ENCODE data around the gene PTPRE. TPM values are rescaled to one million over a fixed set of nuclear protein-coding genes. Genes with fewer than 3 reads are reported as not detected.

Gene PTPRE
- total RNA-seq, 1 donor from 2014 or later, result 33.0 TPM

DNA sequence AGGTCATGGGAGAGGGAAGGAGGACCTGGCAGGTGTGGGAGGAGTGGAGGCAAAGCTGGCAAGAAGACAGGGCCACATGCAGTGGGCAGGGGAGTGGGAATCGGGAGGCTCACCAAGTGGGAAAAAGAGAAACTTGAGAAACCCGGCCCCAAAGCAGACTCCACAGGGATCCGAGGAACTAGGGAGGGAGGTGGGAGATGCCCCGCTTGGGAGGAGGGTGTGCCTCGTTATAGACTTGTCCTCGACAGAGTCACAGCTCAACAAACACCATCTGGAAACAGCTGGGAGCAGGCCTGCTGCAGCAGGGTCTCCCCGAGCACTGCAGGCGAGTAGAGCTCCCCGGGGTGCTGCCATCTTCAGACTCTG lies 164.5 kb downstream of the PTPRE start:
- DNase-seq (ENCODE audit: low spot score), result no peak

DNA sequence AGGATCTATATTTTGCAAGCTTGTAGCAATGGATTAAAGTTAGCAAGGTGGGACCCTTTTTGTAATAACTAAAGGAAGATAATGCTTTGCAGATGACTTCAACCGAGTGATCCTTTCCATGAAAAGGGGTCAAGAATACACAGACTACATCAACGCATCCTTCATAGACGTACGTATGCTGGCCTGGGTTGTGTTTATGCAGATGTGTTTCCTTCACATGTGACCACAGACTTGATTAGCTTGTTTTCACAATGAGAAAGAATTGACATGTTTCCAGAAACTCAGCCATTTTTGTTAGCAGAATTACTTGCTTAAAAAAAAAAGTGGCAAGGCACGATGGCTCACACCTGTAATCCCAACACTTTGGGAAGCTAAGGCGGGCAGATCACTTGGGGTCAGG lies 165.1 kb downstream of the PTPRE start:
- DNase-seq (ENCODE audit: low spot score), result no peak

DNA sequence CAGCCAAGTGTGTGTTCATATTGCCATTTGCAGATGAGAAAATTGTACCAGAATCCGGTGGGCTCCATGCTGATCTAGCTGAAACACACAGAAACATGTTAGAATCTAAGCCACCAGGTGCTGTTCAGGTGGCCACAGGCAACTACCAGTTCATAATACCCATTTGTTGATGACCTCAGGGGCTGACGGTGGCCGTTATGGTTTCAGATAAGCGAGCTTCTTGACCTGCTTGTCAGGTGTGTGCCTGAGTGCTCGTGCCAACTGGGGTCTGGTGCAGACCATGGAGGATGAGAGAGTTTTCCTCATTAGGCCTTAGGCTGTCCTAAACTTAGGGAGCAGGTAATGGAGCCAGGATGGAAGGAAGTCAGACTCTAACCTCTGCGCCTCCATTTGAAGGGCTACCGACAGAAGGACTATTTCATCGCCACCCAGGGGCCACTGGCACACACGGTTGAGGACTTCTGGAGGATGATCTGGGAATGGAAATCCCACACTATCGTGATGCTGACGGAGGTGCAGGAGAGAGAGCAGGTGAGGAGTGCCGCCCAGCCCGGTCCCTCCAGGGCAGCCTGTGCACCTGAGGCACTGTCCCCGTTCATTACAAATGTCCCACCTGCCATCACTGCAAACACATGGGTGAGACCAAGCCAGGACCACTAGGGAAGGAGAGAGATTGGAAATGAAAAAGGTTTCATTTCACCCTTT lies 166.2 kb downstream of the PTPRE start:
- DNase-seq (ENCODE audit: low spot score), result no peak

DNA sequence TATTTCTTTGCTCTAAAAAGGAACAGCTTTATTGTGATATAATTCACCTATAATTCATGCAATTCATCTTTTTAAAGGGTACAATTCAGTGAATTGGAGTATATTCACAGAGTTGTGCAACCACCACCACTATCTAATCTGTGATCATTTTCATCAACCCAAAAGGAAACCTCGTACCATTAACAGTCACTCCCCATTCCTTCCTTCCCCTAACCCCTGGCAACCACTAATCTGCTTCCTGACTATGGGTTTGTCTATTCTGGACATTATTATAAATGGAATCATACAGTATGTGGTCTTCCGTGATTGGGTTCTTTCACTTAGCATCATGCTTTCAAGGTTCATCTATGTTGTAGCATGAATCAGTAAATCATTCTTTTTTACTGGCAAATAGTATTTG lies 167.0 kb downstream of the PTPRE start:
- DNase-seq (ENCODE audit: low spot score), result no peak

DNA sequence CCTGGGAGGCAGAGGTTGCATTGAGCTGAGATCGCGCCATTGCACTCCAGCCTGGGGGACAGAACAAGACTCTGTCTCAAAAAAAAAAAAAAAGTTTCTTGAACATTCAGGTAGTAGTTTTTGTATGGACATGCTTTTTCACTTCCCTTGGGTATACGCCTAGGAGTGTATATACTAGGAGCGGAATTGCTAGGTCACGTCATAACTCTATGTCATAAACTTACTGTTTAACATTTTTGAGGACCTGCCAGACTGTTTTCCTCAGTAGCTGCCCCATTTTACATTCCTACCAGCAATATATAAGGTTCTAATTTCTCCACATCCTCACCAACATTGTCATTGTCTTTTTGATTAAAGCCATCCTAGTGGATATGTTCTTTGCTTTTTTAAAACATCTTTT lies 167.7 kb downstream of the PTPRE start:
- DNase-seq (ENCODE audit: low spot score), result no peak

DNA sequence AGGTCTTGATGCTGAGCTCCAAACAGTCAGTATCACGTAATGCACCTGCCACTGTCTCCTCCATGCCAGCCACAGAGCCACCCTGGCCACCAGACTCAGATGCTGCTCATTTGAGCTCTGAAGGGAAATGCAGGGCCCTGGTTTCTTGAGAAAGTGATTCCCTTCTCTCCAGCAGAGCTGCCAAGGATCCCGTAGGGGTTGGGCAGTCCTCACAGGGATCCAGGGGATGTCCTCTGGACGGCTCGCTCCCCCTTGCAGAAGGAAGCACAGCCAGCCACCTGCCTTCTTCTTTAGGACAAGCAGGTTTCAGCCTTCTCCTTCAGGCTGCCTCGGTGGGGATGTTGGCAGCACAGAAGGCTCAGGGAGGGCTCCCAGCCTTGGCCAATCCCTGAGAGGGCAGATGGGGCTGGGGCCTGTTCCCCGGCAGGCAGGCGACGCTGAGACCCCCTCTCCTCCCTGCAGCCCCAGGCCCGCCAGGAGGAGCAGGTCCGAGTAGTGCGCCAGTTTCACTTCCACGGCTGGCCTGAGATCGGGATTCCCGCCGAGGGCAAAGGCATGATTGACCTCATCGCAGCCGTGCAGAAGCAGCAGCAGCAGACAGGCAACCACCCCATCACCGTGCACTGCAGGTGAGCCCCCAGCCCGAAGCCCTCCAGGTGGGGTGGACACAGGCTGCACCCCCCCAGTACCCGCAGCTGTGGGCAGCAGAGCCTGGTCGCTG lies 170.4 kb downstream of the PTPRE start:
- peak; percentile 34 for DNase-seq (ENCODE audit: low spot score)

DNA sequence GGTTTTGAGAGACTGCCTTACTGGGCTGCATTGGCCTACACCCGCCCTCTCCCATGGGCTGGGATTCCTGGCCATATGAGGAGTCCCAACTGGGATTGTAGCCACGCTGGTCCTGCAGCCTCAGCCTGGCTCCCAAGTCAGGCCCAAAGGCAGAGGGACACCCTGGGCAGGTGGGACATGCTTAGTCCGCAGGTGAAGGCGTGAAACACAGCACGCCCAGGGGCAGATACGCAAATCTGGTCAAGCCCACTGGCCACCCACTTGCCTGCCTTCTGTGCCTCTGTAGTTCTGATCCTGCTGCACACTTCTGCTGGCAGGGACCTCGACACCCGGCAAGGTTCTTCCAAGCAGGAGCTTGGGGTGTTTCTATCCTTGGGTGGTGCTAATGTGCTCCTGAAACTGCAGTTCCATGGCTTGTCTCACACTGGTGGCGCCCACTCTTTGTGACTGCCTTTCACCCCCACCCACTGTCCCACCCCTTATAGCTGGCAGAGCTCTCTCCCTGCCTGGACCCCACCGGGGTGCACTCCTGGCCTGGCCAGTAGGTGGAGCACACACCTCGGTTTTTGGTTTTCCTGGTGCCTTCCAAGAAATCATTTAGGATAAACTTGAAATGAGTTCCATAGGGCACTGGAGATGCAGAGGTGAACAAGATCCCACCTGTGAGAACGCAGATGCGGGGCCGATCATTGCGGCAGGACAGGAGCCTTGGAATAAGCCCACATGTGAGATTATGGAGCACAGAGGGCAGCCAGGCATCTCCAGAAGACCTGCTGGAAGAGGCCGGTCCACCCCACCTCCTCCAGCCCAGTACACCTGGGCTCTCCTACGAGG lies 171.4 kb downstream of the PTPRE start:
- peak; percentile 22 for DNase-seq (ENCODE audit: low spot score)

DNA sequence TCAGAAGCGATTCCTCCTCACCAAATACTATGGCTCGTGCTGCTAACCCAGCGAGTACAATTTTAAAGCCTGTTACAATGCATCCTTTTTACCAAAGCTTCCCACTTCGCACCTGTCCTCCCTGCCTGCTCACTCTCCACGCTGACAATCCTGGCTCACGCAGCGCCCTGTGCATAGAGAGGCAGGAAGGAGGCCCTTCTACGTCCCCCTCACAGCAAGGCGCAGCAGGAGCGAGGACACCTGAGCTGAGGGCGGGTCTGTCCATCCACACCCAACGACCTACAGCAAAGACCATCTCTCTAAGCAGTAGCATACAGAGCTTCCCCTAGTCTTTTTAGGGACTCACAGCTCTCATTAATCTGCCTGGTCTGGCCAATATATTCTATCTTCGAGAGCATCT lies 173.3 kb downstream of the PTPRE start:
- DNase-seq (ENCODE audit: low spot score), result no peak

DNA sequence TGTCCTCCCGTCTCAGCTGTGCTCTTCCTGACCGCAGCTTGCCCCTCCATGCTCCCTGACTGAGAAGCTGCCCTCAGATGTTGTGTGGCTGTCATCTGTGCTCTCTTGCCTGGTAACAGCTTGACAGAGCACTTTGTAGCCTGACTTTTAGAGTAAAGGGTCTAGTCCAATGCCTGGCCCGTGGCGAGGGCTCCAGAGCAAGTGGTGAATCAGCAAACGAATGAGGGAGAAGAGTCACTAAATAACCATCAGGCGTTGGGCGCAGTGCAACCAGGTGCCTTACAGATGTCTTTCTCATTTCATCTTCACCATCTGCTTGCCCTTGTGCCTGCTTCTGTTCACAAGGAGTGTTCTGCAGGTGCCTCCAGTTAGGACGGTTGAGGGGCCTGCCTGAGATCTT lies 173.7 kb downstream of the PTPRE start:
- DNase-seq (ENCODE audit: low spot score), result no peak

DNA sequence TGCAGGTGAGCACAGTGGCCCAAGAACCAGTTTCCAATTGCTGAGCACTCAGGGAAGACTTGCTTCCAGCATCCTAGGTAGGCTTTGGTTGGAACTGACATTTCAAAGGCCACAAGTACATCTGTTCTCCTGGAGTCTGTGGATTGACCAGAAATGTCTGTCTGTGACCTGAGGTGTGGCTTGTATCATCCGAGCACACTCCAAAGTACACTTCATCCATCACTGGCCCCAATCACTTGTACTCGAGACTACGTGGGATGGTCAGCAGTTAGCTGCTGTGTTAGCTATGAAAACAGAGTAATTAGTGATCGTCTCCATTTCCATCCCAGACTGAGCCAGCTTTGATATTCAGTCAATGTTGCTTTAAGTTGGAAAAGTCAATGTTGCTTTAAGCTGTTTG lies 174.3 kb downstream of the PTPRE start:
- no peak for DNase-seq (ENCODE audit: low spot score)

DNA sequence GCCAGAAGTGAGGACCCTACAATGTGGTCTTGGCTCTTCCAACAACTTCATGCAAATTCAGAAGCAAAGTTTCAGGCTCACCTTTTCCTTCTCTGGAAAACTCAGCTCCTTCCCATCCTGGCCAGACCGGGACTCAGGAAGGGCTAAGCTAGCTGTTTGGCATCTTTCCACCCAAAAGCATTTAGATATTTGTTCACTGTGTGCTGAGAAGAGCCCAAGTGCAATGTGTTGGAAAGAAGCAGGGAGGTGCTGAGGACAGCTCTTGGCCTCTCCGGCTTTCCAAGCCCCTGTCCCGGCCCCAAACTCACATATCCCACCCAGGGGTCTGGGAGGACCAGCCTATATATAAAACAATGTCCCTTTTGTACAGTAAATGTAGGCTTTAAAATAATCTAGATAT lies 174.8 kb downstream of the PTPRE start:
- no peak for DNase-seq (ENCODE audit: low spot score)

DNA sequence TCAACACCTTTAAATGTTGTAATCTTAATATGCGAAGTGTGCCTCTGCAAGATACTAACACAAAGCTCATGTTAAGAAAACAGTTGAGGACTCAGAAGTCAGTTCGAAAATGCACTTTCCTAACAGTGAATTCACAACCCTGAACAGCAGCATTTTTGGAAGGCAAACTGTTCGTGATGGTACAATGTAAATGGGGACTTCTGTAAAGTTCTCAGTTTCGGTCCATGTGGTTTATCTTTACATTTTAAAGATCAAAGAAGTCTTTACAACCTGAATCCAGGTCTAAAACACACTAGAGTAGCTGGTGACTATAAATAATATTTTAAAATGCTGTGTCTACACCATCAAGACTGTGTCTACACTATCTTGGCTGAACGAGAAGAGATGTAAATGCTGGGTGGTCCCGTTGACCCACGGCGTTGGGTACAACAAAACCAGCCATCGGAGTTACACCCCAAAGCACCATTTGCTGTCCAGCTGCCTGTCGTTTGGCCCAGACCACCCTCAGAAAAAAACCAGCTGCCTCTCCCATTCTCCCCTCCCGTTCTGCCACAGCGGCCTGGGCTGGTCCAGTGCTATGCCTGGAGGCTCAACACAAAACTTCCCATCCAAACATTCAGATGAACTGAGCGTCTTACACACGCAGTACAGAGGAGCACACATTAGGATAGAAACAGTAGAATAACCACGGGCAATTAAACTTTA lies 176.4 kb downstream of the PTPRE start:
- no peak for DNase-seq (ENCODE audit: low spot score)

DNA sequence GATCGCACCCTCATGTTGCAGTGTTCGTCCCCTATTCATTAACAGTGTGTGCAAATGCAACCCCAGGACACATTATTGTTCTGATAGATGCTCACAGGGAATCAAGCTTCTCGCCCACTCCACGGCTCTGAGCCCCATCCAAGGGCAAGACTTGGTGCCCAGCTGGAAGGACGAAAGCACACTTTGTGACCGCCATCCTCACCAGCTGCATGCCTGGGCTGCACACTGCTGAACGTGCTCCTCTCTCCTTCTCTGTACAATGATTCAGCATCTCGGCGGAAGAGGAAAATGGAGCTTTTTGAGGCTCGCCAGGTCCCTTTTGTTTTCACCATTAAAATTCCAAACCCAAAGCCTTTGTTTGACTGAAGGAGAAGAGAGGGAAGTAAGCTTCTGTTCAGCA lies 177.5 kb downstream of the PTPRE start:
- no peak for DNase-seq (ENCODE audit: low spot score)

DNA sequence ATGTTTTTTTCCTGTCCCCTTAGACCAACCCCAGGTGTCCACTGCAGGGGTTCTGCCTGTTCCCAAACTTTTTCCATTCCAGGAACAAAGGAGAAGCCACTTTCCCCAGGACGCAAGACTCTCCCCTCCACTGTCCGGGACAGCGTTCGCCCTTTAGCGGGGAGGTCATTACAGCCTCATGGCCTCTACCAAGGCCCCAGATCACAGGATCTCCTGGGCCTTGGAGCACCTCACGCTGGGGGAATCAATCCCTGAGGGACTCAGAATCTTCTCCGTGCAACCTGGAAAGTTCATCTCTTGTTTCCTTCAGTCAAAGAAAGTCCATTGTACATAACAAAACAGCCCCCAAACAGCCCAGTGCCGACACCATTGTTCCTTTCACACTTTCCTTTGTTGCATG lies 178.1 kb downstream of the PTPRE start:
- DNase-seq (ENCODE audit: low spot score), result no peak

DNA sequence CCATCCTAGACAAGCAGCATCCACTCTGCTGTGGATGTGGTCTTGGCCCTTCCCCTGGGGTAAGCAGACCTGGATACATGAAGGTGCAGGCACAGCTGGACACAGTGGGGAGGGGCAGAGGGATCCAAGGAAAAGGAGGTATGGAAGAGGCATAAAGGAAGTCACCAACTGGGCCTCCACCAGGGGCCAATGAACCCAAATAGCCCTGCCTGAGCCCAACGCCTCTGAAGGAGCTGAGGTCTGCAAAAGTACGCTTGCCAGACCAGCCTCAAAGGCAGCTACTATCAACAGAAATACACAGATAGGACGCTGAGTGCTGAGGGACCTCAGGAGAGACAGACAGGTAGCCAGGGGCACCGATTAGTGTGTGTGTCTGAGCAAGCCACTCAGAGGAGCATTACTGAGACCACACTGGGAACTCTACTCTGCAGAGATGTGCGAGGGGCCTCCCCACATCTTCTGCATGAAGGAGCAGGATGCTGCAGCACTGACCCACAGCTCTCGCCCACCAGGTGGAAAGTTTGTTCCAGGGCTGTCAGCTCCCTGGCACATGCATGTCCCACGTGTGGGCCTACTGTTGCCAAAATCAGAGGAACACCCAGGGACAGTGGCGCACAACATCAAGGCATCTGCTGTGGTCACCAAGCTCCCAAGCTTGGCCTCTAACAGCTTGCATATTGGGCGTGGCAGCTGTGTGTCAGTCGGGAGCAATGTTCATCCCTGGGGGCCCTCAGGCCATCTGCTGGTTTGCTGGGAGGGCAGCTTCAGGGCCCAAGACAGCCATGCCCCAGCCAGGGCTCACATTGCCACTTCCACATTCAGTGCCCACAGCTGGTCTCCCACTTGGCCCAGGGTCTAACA lies 179.3 kb downstream of the PTPRE start:
- peak; percentile 26 for DNase-seq (ENCODE audit: low spot score)

DNA sequence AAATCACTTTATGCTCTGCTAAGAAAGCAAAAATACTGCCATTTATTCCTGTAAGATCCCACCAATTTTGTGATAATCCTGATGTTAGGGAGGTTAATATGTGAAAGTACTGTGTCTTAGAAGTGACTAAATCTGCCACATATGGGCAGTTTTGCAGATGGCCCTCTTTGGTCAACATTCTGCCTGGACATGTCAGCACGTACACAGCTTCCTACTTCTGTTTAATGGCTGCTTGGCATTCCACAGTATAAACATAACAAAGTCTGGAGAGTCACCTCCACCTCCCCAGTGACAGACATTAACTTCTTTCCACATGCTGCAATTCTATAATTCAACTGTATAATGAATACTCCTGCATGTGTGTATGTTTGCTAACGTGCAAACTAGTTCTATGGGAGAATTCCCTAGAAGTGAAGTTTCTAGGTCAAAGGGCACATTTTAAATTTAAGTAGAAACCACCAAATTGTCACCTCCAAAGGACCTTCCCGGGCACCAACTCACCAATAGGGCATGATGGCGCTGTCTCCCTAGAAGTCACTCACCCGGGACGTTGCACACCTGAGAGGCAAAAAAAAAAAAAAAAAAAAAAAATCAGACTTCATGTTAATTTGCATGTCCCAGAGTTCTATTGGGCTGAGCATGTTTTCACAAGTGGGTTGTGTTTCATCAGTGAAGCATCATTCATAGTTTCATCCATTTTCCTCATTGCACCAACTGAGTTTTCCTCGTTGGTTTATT lies 180.4 kb downstream of the PTPRE start:
- no peak for DNase-seq (ENCODE audit: low spot score)

DNA sequence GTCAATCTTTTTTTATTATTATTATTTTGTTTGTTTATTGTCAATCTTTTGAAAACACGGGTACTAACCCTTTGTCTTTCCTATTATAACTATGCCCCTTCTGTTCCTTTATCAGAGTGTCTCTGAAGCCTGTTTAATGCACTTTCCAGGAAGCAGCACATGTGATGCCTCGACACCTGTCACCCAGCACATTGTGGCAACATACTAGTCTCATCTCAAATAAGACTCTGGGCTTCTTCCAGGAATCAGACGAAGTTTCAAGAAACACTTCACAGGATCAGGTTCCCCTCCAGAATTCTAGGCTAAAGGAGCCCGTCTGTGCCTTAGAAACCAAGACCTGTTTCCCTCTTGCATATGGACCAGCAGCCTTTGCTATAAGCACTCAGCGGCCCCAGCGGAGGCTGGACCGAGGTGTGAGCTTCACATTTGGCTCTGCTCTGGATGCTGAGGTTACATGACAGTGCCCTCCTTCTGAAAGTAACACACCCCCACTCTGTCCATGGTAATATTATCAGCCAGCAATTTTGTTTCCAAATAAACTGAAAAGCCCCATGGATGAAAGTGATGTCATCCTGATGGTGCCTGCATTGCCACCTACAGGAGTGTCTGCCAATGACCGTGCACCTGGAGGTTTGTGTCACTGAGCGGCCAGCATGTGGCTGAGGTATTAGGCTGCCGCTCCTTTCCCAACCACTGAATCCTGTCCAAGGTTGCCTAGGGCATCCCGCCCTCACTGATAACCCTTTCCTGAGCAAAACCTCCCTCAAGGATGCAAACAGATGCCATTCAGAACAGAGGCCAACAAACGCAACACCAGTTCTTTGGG lies 181.2 kb downstream of the PTPRE start:
- no peak for DNase-seq (ENCODE audit: low spot score)

DNA sequence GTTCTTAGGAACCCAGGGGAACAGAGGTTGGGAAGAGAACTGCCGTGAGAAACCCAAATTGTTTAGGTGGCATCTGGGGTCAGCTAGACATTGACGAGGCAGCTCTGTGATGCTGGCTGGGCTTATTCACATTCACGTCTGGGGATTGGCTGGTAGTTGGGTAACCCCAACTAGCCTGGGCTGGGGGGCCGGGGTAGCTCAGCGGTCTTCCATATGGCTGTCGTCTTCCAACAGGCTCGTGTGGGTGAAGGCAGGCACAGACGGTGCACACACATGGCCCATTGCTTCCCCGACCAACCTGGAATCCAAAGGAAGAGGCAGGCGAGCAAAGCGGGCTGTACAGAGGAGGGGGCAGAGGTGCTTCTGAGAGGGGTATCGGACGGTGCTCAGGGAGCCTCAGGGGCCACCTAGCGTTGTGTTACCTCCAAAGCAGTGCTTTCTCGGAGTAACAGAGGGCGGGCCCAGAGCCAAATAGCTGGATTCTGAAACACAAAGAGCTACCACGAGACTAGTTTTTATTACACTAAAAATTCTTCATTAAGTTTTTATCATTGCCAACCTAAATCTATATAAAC lies 184.8 kb downstream of the PTPRE start:
- no peak for DNase-seq (ENCODE audit: low spot score)

DNA sequence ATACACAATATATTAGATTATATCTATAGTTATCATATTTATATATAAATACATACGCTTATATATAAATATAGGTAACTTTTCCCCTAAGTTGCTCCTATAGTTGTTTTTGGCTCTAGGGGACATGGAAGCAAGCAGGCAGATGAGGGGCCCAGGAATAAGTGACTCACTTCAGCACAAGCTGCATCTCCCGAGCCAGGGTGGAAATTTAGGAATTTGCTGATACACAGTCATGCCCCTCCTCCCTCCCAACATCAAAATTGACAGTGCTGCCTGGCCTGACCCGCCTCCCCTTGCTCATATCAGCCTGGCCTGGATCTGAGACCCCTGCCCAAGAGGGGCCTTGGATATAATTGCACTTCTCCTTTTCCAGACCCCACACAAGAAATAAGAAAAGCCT lies 185.6 kb downstream of the PTPRE start:
- DNase-seq (ENCODE audit: low spot score), result no peak
